Measurements from ENCODE around the gene FAM89A. TPM values are rescaled to one million over a fixed set of nuclear protein-coding genes. Genes with fewer than 3 reads are reported as not detected.

Gene FAM89A
- total and polyA plus RNA-seq, 2 donors (not counting 1 experiment from before 2014, with no cell fraction given): 6.8 to 12.0 TPM

DNA sequence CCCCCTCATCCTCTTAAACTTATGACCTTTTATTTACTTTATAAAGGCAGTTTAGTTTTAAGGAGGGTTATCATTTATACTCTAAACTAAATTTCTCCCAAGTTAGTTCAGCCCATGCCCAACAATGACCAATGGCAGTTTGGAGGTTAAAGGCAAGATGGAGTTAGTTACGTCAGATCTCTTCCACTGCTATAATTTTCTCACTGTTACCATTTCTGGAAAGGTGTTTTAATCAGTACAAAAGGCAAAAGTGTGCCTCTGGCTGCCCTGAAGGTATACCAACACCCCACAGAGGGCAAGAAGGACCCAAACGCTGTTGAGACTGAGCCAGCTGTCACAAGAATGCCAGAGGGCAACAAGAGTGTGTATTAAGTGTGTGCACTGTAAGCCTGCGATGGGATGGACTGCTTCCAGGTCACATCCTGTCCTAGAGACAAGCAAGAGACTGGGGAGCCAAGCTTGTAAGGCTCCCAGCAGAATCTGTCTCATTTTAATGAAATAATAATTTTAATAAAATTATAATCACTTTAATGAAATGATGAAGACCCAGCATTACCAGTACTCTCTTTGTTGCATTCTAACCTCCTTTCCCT lies 32.5 kb upstream of the FAM89A start:
- H2AFZ ChIP-seq (ENCODE audit: low read length): no peak overlapping the region
- DNase-seq (ENCODE audit: low read depth in 2 of 2): no peak
- TF ChIP-seq, protein P1, sequence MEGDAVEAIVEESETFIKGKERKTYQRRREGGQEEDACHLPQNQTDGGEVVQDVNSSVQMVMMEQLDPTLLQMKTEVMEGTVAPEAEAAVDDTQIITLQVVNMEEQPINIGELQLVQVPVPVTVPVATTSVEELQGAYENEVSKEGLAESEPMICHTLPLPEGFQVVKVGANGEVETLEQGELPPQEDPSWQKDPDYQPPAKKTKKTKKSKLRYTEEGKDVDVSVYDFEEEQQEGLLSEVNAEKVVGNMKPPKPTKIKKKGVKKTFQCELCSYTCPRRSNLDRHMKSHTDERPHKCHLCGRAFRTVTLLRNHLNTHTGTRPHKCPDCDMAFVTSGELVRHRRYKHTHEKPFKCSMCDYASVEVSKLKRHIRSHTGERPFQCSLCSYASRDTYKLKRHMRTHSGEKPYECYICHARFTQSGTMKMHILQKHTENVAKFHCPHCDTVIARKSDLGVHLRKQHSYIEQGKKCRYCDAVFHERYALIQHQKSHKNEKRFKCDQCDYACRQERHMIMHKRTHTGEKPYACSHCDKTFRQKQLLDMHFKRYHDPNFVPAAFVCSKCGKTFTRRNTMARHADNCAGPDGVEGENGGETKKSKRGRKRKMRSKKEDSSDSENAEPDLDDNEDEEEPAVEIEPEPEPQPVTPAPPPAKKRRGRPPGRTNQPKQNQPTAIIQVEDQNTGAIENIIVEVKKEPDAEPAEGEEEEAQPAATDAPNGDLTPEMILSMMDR (conservative IDR thresholded peaks at IDR 0.05 in 1 of 2, IDR thresholded peaks at IDR 0.05 in 1 of 2; ENCODE audit: low read depth in 1 of 2, low read length in 2 of 2): no peak
- TF ChIP-seq EZH2 (IDR thresholded peaks at IDR 0.05; ENCODE audit: low read length, missing control alignments): no peak
- H3K9ac ChIP-seq (ENCODE audit: insufficient read depth, low read length): no peak overlapping the region
- no peak overlapping the region for H3K4me2 ChIP-seq (ENCODE audit: extremely low read depth, insufficient read depth, low read length)
- H3K4me1 ChIP-seq (ENCODE audit: control insufficient read depth, extremely low read depth, insufficient read depth, low read length): no peaks in the 10 kb centered on the region
- no peaks in the 10 kb centered on the region for H3K27me3 ChIP-seq (ENCODE audit: control insufficient read depth, insufficient read depth, low read length)
- H3K79me2 ChIP-seq (ENCODE audit: control insufficient read depth, insufficient read depth, low read length): no peaks in the 10 kb centered on the region
- no peak overlapping the region for H3K4me3 ChIP-seq (replicated peaks in 1 of 4; ENCODE audit: control extremely low read depth in 1 of 4, insufficient read depth in 1 of 4, low read depth in 3 of 4, low read length in 4 of 4)
- no peaks in the 10 kb centered on the region for H3K9me3 ChIP-seq (ENCODE audit: control insufficient read depth, insufficient read depth, low read depth, low read length)
- no peaks in the 10 kb centered on the region for H3K36me3 ChIP-seq (ENCODE audit: control insufficient read depth, insufficient read depth, low read length)
- H4K20me1 ChIP-seq (ENCODE audit: control insufficient read depth, extremely low read depth, insufficient read depth, low read length): no peaks in the 10 kb centered on the region
- no peak overlapping the region for H3K27ac ChIP-seq (ENCODE audit: insufficient read depth, low read length)

GRCh38 chr1:231072041-231072440 lies 32.0 kb upstream of the FAM89A start:
- no peaks in the 10 kb centered on the region for H3K27me3 ChIP-seq (ENCODE audit: control insufficient read depth, insufficient read depth, low read length)
- DNase-seq (ENCODE audit: low read depth in 2 of 2): no peak
- no peaks in the 10 kb centered on the region for H3K79me2 ChIP-seq (ENCODE audit: control insufficient read depth, insufficient read depth, low read length)
- H3K9ac ChIP-seq (ENCODE audit: insufficient read depth, low read length): no peak overlapping the region
- no peak overlapping the region for H3K27ac ChIP-seq (ENCODE audit: insufficient read depth, low read length)
- no peak overlapping the region for H2AFZ ChIP-seq (ENCODE audit: low read length)
- no peaks in the 10 kb centered on the region for H4K20me1 ChIP-seq (ENCODE audit: control insufficient read depth, extremely low read depth, insufficient read depth, low read length)
- H3K4me2 ChIP-seq (ENCODE audit: extremely low read depth, insufficient read depth, low read length): no peak overlapping the region
- TF ChIP-seq, protein P1 (conservative IDR thresholded peaks at IDR 0.05 in 1 of 2, IDR thresholded peaks at IDR 0.05 in 1 of 2; ENCODE audit: low read depth in 1 of 2, low read length in 2 of 2): no peak
- TF ChIP-seq EZH2 (IDR thresholded peaks at IDR 0.05; ENCODE audit: low read length, missing control alignments): no peak
- H3K36me3 ChIP-seq (ENCODE audit: control insufficient read depth, insufficient read depth, low read length): no peaks in the 10 kb centered on the region
- H3K4me1 ChIP-seq (ENCODE audit: control insufficient read depth, extremely low read depth, insufficient read depth, low read length): no peaks in the 10 kb centered on the region
- H3K9me3 ChIP-seq (ENCODE audit: control insufficient read depth, insufficient read depth, low read depth, low read length): no peaks in the 10 kb centered on the region
- no peak overlapping the region for H3K4me3 ChIP-seq (replicated peaks in 1 of 4; ENCODE audit: control extremely low read depth in 1 of 4, insufficient read depth in 1 of 4, low read depth in 3 of 4, low read length in 4 of 4)

- Histone ChIP-seq H3K36me3 (ENCODE audit: control insufficient read depth, insufficient read depth, low read length) (no peaks in the 10 kb centered on the region), H3K4me2 (ENCODE audit: extremely low read depth, insufficient read depth, low read length) (no peak overlapping the region), H3K4me1 (ENCODE audit: control insufficient read depth, extremely low read depth, insufficient read depth, low read length) (no peaks in the 10 kb centered on the region), H4K20me1 (ENCODE audit: control insufficient read depth, extremely low read depth, insufficient read depth, low read length) (no peaks in the 10 kb centered on the region), H3K79me2 (ENCODE audit: control insufficient read depth, insufficient read depth, low read length) (no peaks in the 10 kb centered on the region), H3K27ac (ENCODE audit: insufficient read depth, low read length) (no peak overlapping the region), H3K4me3 (replicated peaks in 1 of 4; ENCODE audit: control extremely low read depth in 1 of 4, insufficient read depth in 1 of 4, low read depth in 3 of 4, low read length in 4 of 4) (no peak overlapping the region), H3K27me3 (ENCODE audit: control insufficient read depth, insufficient read depth, low read length) (no peaks in the 10 kb centered on the region), H2AFZ (ENCODE audit: low read length) (no peak overlapping the region), H3K9ac (ENCODE audit: insufficient read depth, low read length) (no peak overlapping the region), H3K9me3 (ENCODE audit: control insufficient read depth, insufficient read depth, low read depth, low read length) (no peaks in the 10 kb centered on the region)
- TF ChIP-seq EZH2 (IDR thresholded peaks at IDR 0.05; ENCODE audit: low read length, missing control alignments): no peak
- DNase-seq (ENCODE audit: low read depth in 2 of 2): peak in 1 of 2 donors; percentile 27
These were observed 30.8 kb upstream of the FAM89A start for GRCh38 chr1:231070758-231071444.

Data from fibroblast of lung (primary cell).